NCI-H526 treated with DMSO at 0.1 percent for 48 hours (cell line): ENCODE results near the gene DACT2.
A peak's percentile ranks its signal among the peaks of the same experiment; 100 is the strongest.
"Not testable (repeated sequence)": the region's sequence is repeated elsewhere in the genome, so short reads cannot be mapped to it uniquely, and the experiment has no call there.

Source experiments
- DNase-seq: peaks from one replicate; lab custom pipeline; 2025; lab: John Stamatoyannopoulos, UW

The DACT2 gene

GRCh38 chr6:168301648-168302398, 17.8 kb downstream of the DACT2 start:
- no peak for DNase-seq

- DNase-seq = no peak
Observed at GRCh38 chr6:168300975-168301647, 18.5 kb downstream of the DACT2 start.

GRCh38 chr6:168299541-168300511, 19.8 kb downstream of the DACT2 start:
- DNase-seq = peak; percentile 59

GRCh38 chr6:168297643-168298042, 21.9 kb downstream of the DACT2 start:
- DNase-seq = no peak

- DNase-seq = no peak
Observed at GRCh38 chr6:168294901-168295300, 24.7 kb downstream of the DACT2 start.

- no peak for DNase-seq
Observed at GRCh38 chr6:168293636-168294530, 25.7 kb downstream of the DACT2 start.

GRCh38 chr6:168292826-168293225, 26.8 kb downstream of the DACT2 start:
- no peak for DNase-seq

- DNase-seq = no peak
Observed at GRCh38 chr6:168291450-168291849, 28.1 kb downstream of the DACT2 start.

- no peak for DNase-seq
Observed at GRCh38 chr6:168290095-168290494, 29.5 kb downstream of the DACT2 start.

GRCh38 chr6:168289571-168289962, 30.0 kb downstream of the DACT2 start:
- DNase-seq = no peak

GRCh38 chr6:168288781-168289570, 30.6 kb downstream of the DACT2 start:
- no peak for DNase-seq

GRCh38 chr6:168287460-168287859, 32.1 kb downstream of the DACT2 start:
- DNase-seq = not testable (repeated sequence)

GRCh38 chr6:168286771-168287446, 32.7 kb downstream of the DACT2 start:
- DNase-seq = not testable (repeated sequence)

GRCh38 chr6:168286116-168286515, 33.5 kb downstream of the DACT2 start:
- no peak for DNase-seq

- no peak for DNase-seq
Observed at GRCh38 chr6:168285456-168285855, 34.1 kb downstream of the DACT2 start.

- no peak for DNase-seq
Observed at GRCh38 chr6:168284187-168284586, 35.4 kb downstream of the DACT2 start.

- no peak for DNase-seq
Observed at GRCh38 chr6:168283686-168284025, 35.9 kb downstream of the DACT2 start.

GRCh38 chr6:168282985-168283685, 36.4 kb downstream of the DACT2 start:
- DNase-seq = no peak

- DNase-seq = no peak
Observed at GRCh38 chr6:168281826-168282225, 37.8 kb downstream of the DACT2 start.
